ENCODE measurements around the gene EFEMP1.

DNA sequence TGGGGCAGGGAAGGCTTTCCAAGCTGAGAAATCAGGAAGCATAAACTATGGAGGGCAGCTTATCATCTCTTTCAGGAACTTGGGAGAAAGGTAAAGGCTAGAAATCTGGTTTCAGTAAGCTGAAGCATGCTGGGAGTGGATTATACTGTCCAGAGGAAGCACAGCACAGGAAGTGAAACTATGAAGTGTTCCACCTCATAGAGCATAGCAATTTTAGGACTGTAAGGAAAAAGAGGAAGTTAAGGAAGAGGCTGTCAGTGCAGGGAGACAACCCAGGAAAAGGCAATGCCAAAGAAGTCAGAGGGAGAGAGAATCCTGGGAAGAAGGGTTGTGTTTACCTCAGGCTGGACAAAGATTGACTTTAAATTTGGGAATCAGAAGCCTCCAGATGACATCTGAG is 51.9 kb downstream of the EFEMP1 start:
- TF ChIP-seq, protein P1, sequence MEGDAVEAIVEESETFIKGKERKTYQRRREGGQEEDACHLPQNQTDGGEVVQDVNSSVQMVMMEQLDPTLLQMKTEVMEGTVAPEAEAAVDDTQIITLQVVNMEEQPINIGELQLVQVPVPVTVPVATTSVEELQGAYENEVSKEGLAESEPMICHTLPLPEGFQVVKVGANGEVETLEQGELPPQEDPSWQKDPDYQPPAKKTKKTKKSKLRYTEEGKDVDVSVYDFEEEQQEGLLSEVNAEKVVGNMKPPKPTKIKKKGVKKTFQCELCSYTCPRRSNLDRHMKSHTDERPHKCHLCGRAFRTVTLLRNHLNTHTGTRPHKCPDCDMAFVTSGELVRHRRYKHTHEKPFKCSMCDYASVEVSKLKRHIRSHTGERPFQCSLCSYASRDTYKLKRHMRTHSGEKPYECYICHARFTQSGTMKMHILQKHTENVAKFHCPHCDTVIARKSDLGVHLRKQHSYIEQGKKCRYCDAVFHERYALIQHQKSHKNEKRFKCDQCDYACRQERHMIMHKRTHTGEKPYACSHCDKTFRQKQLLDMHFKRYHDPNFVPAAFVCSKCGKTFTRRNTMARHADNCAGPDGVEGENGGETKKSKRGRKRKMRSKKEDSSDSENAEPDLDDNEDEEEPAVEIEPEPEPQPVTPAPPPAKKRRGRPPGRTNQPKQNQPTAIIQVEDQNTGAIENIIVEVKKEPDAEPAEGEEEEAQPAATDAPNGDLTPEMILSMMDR (IDR thresholded peaks at IDR 0.05), result no peak
- TF ChIP-seq, protein P2, sequence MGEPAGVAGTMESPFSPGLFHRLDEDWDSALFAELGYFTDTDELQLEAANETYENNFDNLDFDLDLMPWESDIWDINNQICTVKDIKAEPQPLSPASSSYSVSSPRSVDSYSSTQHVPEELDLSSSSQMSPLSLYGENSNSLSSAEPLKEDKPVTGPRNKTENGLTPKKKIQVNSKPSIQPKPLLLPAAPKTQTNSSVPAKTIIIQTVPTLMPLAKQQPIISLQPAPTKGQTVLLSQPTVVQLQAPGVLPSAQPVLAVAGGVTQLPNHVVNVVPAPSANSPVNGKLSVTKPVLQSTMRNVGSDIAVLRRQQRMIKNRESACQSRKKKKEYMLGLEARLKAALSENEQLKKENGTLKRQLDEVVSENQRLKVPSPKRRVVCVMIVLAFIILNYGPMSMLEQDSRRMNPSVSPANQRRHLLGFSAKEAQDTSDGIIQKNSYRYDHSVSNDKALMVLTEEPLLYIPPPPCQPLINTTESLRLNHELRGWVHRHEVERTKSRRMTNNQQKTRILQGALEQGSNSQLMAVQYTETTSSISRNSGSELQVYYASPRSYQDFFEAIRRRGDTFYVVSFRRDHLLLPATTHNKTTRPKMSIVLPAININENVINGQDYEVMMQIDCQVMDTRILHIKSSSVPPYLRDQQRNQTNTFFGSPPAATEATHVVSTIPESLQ (CRISPR knock-in tag; IDR thresholded peaks at IDR 0.05), result no peak
- TF ChIP-seq MYBL2 (CRISPR knock-in tag; IDR thresholded peaks at IDR 0.05), result no peak
- no peak for TF ChIP-seq GABPB1 (CRISPR knock-in tag; IDR thresholded peaks at IDR 0.05)
- TF ChIP-seq NFATC4 (CRISPR knock-in tag; IDR thresholded peaks at IDR 0.05), result no peak

Measured in WTC11 (cell line).